Right lobe of liver (tissue), 6 donors: Measurements from ENCODE around the gene DPYD. TPM values are rescaled to one million over a fixed set of nuclear protein-coding genes. Genes with fewer than 3 reads are reported as not detected.
A peak's percentile ranks its signal among the peaks of the same experiment; 100 is the strongest.

Experiments
- ATAC-seq, 4 donors: fragments of 200-7000 bp; cut with Tn5 transposase; one replicate each; pipeline ENCODE4 v1.9.1; 2020; ENCODE audit warnings: mild to moderate bottlenecking in 4 of 4, moderate library complexity in 4 of 4
- DNase-seq, 3 donors: peaks; one replicate each; pipeline ENCODE4 v3.0.0-alpha.2; 2020
- H3K27ac ChIP-seq, 3 donors: fragments of 200-600 bp; one replicate each; pipeline ENCODE4 v1.8.0; 2022
- H3K27me3 ChIP-seq, 2 donors: fragments of 200-600 bp; one replicate each; pipeline ENCODE4 v1.8.0; 2022
- H3K36me3 ChIP-seq, 4 donors: fragments of 200-600 bp; sonication (generic) in 1 of 4; one replicate each; pipeline versions ENCODE4 v1.5.1 to v1.8.0; 2017 to 2022; ENCODE audit warnings: control low read depth in 1 of 4
- H3K4me1 ChIP-seq, 4 donors: fragments of 200-600 bp; sonication (generic) in 1 of 4; one replicate each; pipeline versions ENCODE4 v1.5.1 to v1.8.0; 2017 to 2022; ENCODE audit warnings: control low read depth in 1 of 4
- H3K4me3 ChIP-seq, 3 donors: fragments of 200-600 bp; one replicate each; pipeline ENCODE4 v1.8.0; 2022
- H3K9me3 ChIP-seq, 4 donors: fragments of 200-600 bp; sonication (generic) in 1 of 4; one replicate each; pipeline versions ENCODE4 v1.5.1 to v1.8.0; 2017 to 2022; ENCODE audit warnings: control low read depth in 1 of 4
- CTCF ChIP-seq, 4 donors: fragments of 200-600 bp in 3 of 4; fragments of 450-650 bp in 1 of 4; IDR thresholded peaks; one replicate each; pipeline versions ENCODE4 v1.5.1 to v1.8.0; 2016 to 2022; ENCODE audit warnings: antibody characterized with exemption in 4 of 4, mild to moderate bottlenecking in 2 of 4
- POLR2A ChIP-seq: fragments of 450-650 bp; IDR thresholded peaks from one replicate; pipeline ENCODE4 v1.6.1; 2017; ENCODE audit warnings: antibody characterized with exemption, mild to moderate bottlenecking
- WGBS: methylation state at CpG from one replicate; pipeline ENCODE4 v1.1.6; 2018; ENCODE audit warnings: low coverage, low lambda C conversion rate; ENCODE audit not compliant: insufficient coverage; ENCODE audit errors: missing lambda C conversion rate; 5-methylcytosine and 5-hydroxymethylcytosine counted together
- intact Hi-C, 2 donors: fragments of 100-400 bp; cut with DNase I; formaldehyde crosslinking; loops; one replicate each; pipeline versions ENCODE4 v1.11.2 to v1.14.1; 2022
- total RNA-seq, 6 experiments: library from RNA; depleted of rRNA in 2 of 6; stranded (reverse); fragments of >200 nt in 2 of 6; fragmentation: NEBNext Ultra II Directional in 3 of 6; extraction: Animal tissue kit (Norgen Biotek cat#: 25700) in 3 of 6; gene quantifications; one replicate each; pipeline versions ENCODE4 v1.1.0 to v1.2.4, GENCODE V29; 2016 to 2023
- donor health status: DM: no; HTN: yes; CAD: no.
- donor health status: DM: no; HTN: no; CAD: no.
- donor health status: DM: no; HTN: no; CAD: no.
- donor health status: DM: no; HTN: yes; CAD: no.
- donor health status: DM: no; HTN: yes; CAD: no.

Gene DPYD
- total RNA-seq, 6 experiments from 2014 or later = 25.2 to 74.4 (median 40.0) TPM

- Histone ChIP-seq H3K4me1 (peaks cover 0 to 16% (median 7%) of the 10 kb centered on the region in 4 donors), H3K4me3 (no peak overlapping the region), H3K36me3 (no peaks in the 10 kb centered on the region), H3K9me3 (no peaks in the 10 kb centered on the region), H3K27ac (no peak overlapping the region), H3K27me3 (no peaks in the 10 kb centered on the region)
- ATAC-seq = no peak
- 57% methylated on average over 2 of the region's 2 CpGs for WGBS
- intact Hi-C loops = no loop called here
- TF ChIP-seq POLR2A (no peak), CTCF (IDR thresholded peaks at IDR 0.05) (no peak)
- no peak for DNase-seq
Measured at GRCh38 chr1:97759078-97759477, 161.8 kb downstream of the DPYD start.

GRCh38 chr1:97758541-97759057 is 162.2 kb downstream of the DPYD start:
- TF ChIP-seq POLR2A (no peak), CTCF (IDR thresholded peaks at IDR 0.05) (no peak)
- Histone ChIP-seq H3K4me1 (peaks cover 0 to 16% (median 7%) of the 10 kb centered on the region in 4 donors), H3K36me3 (no peaks in the 10 kb centered on the region), H3K27ac (no peak overlapping the region), H3K4me3 (no peak overlapping the region), H3K9me3 (no peaks in the 10 kb centered on the region), H3K27me3 (no peaks in the 10 kb centered on the region)
- intact Hi-C loops = no loop called here
- WGBS = 60% methylated on average over 1 of the region's 1 CpG
- DNase-seq = no peak
- peak; percentile 58 to 77 (median 70) for ATAC-seq

- Histone ChIP-seq H3K4me3 (no peak overlapping the region), H3K36me3 (no peaks in the 10 kb centered on the region), H3K4me1 (no peaks in the 10 kb centered on the region), H3K9me3 (no peaks in the 10 kb centered on the region), H3K27ac (no peak overlapping the region), H3K27me3 (no peaks in the 10 kb centered on the region)
- DNase-seq (no peak), ATAC-seq (no peak)
- intact Hi-C loops = no loop called here
- no peak for TF ChIP-seq POLR2A
- no peak for TF ChIP-seq CTCF (IDR thresholded peaks at IDR 0.05)
Measured at GRCh38 chr1:97745912-97746311, 174.9 kb downstream of the DPYD start.

GRCh38 chr1:97744977-97745376 is 175.9 kb downstream of the DPYD start:
- ATAC-seq = no peak
- no peaks in the 10 kb centered on the region for H3K9me3 ChIP-seq
- TF ChIP-seq POLR2A (no peak), CTCF (IDR thresholded peaks at IDR 0.05) (no peak)
- no peak for DNase-seq
- no peaks in the 10 kb centered on the region for H3K4me1 ChIP-seq
- H3K27me3 ChIP-seq = no peaks in the 10 kb centered on the region
- intact Hi-C loops = no loop called here
- no peaks in the 10 kb centered on the region for H3K36me3 ChIP-seq
- no peak overlapping the region for H3K27ac ChIP-seq
- H3K4me3 ChIP-seq = no peak overlapping the region

GRCh38 chr1:97743129-97743528 is 177.7 kb downstream of the DPYD start:
- Histone ChIP-seq H3K4me1 (no peaks in the 10 kb centered on the region), H3K36me3 (peaks cover 0 to 4% (median 0%) of the 10 kb centered on the region in 4 donors), H3K27me3 (no peaks in the 10 kb centered on the region), H3K9me3 (no peaks in the 10 kb centered on the region), H3K27ac (no peak overlapping the region), H3K4me3 (no peak overlapping the region)
- ATAC-seq (no peak), DNase-seq (no peak)
- no peak for TF ChIP-seq POLR2A
- intact Hi-C loops = no loop called here
- 93% methylated on average over 3 of the region's 3 CpGs for WGBS
